CD14-positive monocyte (primary cell): ENCODE results near the gene DPF3. TPM values are rescaled to one million over a fixed set of nuclear protein-coding genes. Genes with fewer than 3 reads are reported as not detected.

ENCODE experiments used
- DNase-seq, 3 donors: peaks; one replicate each; pipeline ENCODE4 v3.0.0-alpha.2; 2011 to 2022
- H2AFZ ChIP-seq: 2 replicates; pipeline ENCODE4 v1.6.0; 2012; ENCODE audit warnings: mild to moderate bottlenecking, low read depth, low read length, inconsistent platforms; ENCODE audit not compliant: insufficient read depth, poor library complexity, severe bottlenecking
- H3K27ac ChIP-seq, 2 donors: 1 replicate in 1 of 2; 2 replicates in 1 of 2; pipeline ENCODE4 v1.5.1; 2012 to 2013; ENCODE audit warnings: low read length in 2 of 2, control low read depth in 1 of 2, inconsistent platforms in 1 of 2, low read depth in 1 of 2, mild to moderate bottlenecking in 1 of 2
- H3K27me3 ChIP-seq, 2 donors: one replicate each; pipeline versions ENCODE4 v1.6.0 to v1.6.1; 2011 to 2013; ENCODE audit warnings: low read length in 2 of 2; ENCODE audit not compliant: control insufficient read depth in 2 of 2, insufficient read depth in 2 of 2
- H3K36me3 ChIP-seq, 2 donors: replicated peaks in 1 of 2; 1 replicate in 1 of 2; 2 replicates in 1 of 2; pipeline versions ENCODE4 v1.5.1 to v1.6.1; 2012 to 2013; ENCODE audit warnings: low read length in 2 of 2, control low read depth in 1 of 2, inconsistent platforms in 1 of 2, mild to moderate bottlenecking in 1 of 2; ENCODE audit not compliant: insufficient read depth in 2 of 2, control insufficient read depth in 1 of 2
- H3K4me1 ChIP-seq, 2 donors: 1 replicate in 1 of 2; 2 replicates in 1 of 2; pipeline versions ENCODE4 v1.5.1 to v1.6.1; 2012 to 2013; ENCODE audit warnings: low read length in 2 of 2, control low read depth in 1 of 2, inconsistent platforms in 1 of 2, mild to moderate bottlenecking in 1 of 2, moderate library complexity in 1 of 2; ENCODE audit not compliant: insufficient read depth in 2 of 2, control insufficient read depth in 1 of 2
- H3K4me2 ChIP-seq: replicated peaks from 2 replicates; pipeline ENCODE3; 2012; ENCODE audit warnings: low read length, moderate library complexity, mild to moderate bottlenecking; ENCODE audit not compliant: poor library complexity, severe bottlenecking; ENCODE audit errors: extremely low read depth
- H3K4me3 ChIP-seq, 3 experiments: fragments of 200-600 bp in 1 of 3; sonication (generic) in 1 of 3; replicated peaks in 1 of 3; 1 replicate in 2 of 3; 2 replicates in 1 of 3; pipeline ENCODE4 v1.5.1; 2011 to 2013; ENCODE audit warnings: low read length in 3 of 3, mild to moderate bottlenecking in 3 of 3, control low read depth in 2 of 3, low read depth in 2 of 3, inconsistent platforms in 1 of 3, moderate library complexity in 1 of 3
- H3K79me2 ChIP-seq: 2 replicates; pipeline ENCODE4 v1.6.0; 2012; ENCODE audit warnings: mild to moderate bottlenecking, control low read depth, inconsistent platforms, low read length, moderate library complexity; ENCODE audit not compliant: insufficient read depth
- H3K9ac ChIP-seq: 2 replicates; pipeline ENCODE4 v1.6.0; 2017; ENCODE audit warnings: low read length, mild to moderate bottlenecking; ENCODE audit not compliant: insufficient read depth, poor library complexity, severe bottlenecking
- H3K9me3 ChIP-seq, 2 donors: replicated peaks in 1 of 2; 1 replicate in 1 of 2; 2 replicates in 1 of 2; pipeline versions ENCODE4 v1.5.1 to v1.6.1; 2012 to 2013; ENCODE audit warnings: low read length in 2 of 2, control low read depth in 1 of 2; ENCODE audit not compliant: control insufficient read depth in 1 of 2, insufficient read depth in 1 of 2
- H4K20me1 ChIP-seq: 2 replicates; pipeline ENCODE4 v1.6.0; 2012; ENCODE audit warnings: mild to moderate bottlenecking, low read length, control low read depth, moderate library complexity; ENCODE audit not compliant: insufficient read depth
- H3K27ac Mint-ChIP-seq, 7 donors: one replicate each; pipeline ENCODE4 v1.8.0; 2020; ENCODE audit warnings: mild to moderate bottlenecking in 7 of 7, mixed read lengths in 7 of 7, moderate library complexity in 6 of 7, inconsistent platforms in 2 of 7
- H3K27me3 Mint-ChIP-seq, 3 donors: one replicate each; pipeline ENCODE4 v1.8.0; 2021 to 2022; ENCODE audit warnings: low read depth in 3 of 3, mild to moderate bottlenecking in 3 of 3, mixed read lengths in 3 of 3, moderate library complexity in 3 of 3, inconsistent platforms in 1 of 3
- H3K36me3 Mint-ChIP-seq, 2 donors: one replicate each; pipeline ENCODE4 v1.8.0; 2020; ENCODE audit warnings: mixed read lengths in 2 of 2, inconsistent platforms in 1 of 2, mild to moderate bottlenecking in 1 of 2
- H3K4me1 Mint-ChIP-seq: one replicate; pipeline ENCODE4 v1.8.0; 2020; ENCODE audit warnings: mild to moderate bottlenecking, mixed read lengths
- H3K4me3 Mint-ChIP-seq, 2 donors: one replicate each; pipeline ENCODE4 v1.8.0; 2020; ENCODE audit warnings: mild to moderate bottlenecking in 2 of 2, mixed read lengths in 2 of 2, moderate library complexity in 1 of 2
- H3K9me3 Mint-ChIP-seq, 7 donors: one replicate each; pipeline ENCODE4 v1.8.0; 2020 to 2022; ENCODE audit warnings: mixed read lengths in 7 of 7, mild to moderate bottlenecking in 6 of 7, moderate library complexity in 6 of 7, inconsistent platforms in 2 of 7
- CTCF ChIP-seq: fragments of 200-600 bp; IDR thresholded peaks from one replicate; pipeline ENCODE4 v1.8.0; 2022; ENCODE audit warnings: antibody characterized with exemption, mild to moderate bottlenecking
- WGBS: methylation state at CpG from one replicate; pipeline ENCODE4 v1.1.5; 2013; ENCODE audit warnings: missing lambda C conversion rate; ENCODE audit not compliant: insufficient coverage; 5-methylcytosine and 5-hydroxymethylcytosine counted together
- intact Hi-C, 2 donors: fragments of 100-400 bp; cut with micrococcal nuclease; formaldehyde crosslinking; loops; one replicate each; pipeline versions ENCODE4 v1.15.0 to v1.15.1; 2023
- polyA plus RNA-seq, 3 donors: library from polyadenylated mRNA; depleted of rRNA in 1 of 3; unstranded in 2 of 3; stranded (reverse) in 1 of 3; fragments of 300-500 nt in 2 of 3; fragments of >200 nt in 1 of 3; fragmentation: Illumina TruSeq in 2 of 3; gene quantifications; 1 replicate in 2 of 3; 2 replicates in 1 of 3; pipeline ENCODE4 v1.2.3, GENCODE V29; 2012 to 2021

Gene DPF3
- polyA plus RNA-seq, 3 donors = 0.33 to 0.39 TPM; not detected in 1

GRCh38 chr14:72786378-72787350 is 107.2 kb downstream of the DPF3 start:
- H4K20me1 ChIP-seq = no peaks in the 10 kb centered on the region
- no peaks in the 10 kb centered on the region for H3K9me3 ChIP-seq
- intact Hi-C loops = loop anchor here in 1 of 2 donors (2.0 kb wide), 1 partner anchor 20 kb away; no protein-coding TSS in a partner anchor
- no peak for DNase-seq
- H3K4me2 ChIP-seq = no peak overlapping the region
- H3K4me1 Mint-ChIP-seq = peaks cover 2% of the 10 kb centered on the region
- H3K27me3 Mint-ChIP-seq = peaks cover 2 to 10% (median 3%) of the 10 kb centered on the region in 3 donors
- H3K79me2 ChIP-seq = no peaks in the 10 kb centered on the region
- H3K27ac ChIP-seq = no peak overlapping the region
- H3K9me3 Mint-ChIP-seq = peaks cover 0 to 1% (median 0%) of the 10 kb centered on the region in 7 donors
- no peak overlapping the region for H3K9ac ChIP-seq
- TF ChIP-seq CTCF = no peak
- no peaks in the 10 kb centered on the region for H3K4me1 ChIP-seq
- H3K4me3 ChIP-seq = no peak overlapping the region
- H3K27me3 ChIP-seq = no peaks in the 10 kb centered on the region
- no peak overlapping the region for H3K27ac Mint-ChIP-seq
- H3K36me3 ChIP-seq = no peaks in the 10 kb centered on the region
- no peaks in the 10 kb centered on the region for H3K36me3 Mint-ChIP-seq
- WGBS = 89% methylated on average over 6 of the region's 13 CpGs
- no peak overlapping the region for H2AFZ ChIP-seq
- H3K4me3 Mint-ChIP-seq = no peak overlapping the region

GRCh38 chr14:72783741-72784140 is 110.2 kb downstream of the DPF3 start:
- Histone ChIP-seq H3K4me1 (no peaks in the 10 kb centered on the region), H3K27me3 (no peaks in the 10 kb centered on the region), H2AFZ (no peak overlapping the region), H3K27ac (no peak overlapping the region), H3K9ac (no peak overlapping the region), H3K79me2 (no peaks in the 10 kb centered on the region), H3K36me3 (no peaks in the 10 kb centered on the region), H3K4me3 (no peak overlapping the region), H3K9me3 (no peaks in the 10 kb centered on the region), H4K20me1 (no peaks in the 10 kb centered on the region), H3K4me2 (no peak overlapping the region)
- no peak for TF ChIP-seq CTCF
- Mint-ChIP-seq H3K27me3 (peaks cover 0 to 6% (median 1%) of the 10 kb centered on the region in 3 donors), H3K4me1 (peaks cover 2% of the 10 kb centered on the region), H3K4me3 (no peak overlapping the region), H3K36me3 (no peaks in the 10 kb centered on the region), H3K27ac (no peak overlapping the region), H3K9me3 (peaks cover 0 to 8% (median 0%) of the 10 kb centered on the region in 7 donors)
- DNase-seq = no peak
- WGBS = 96% methylated on average over 6 of the region's 7 CpGs
- intact Hi-C loops = no loop called here
